Activated naive CD4-positive, alpha-beta T cell treated with anti-CD3 and anti-CD28 coated beads, Interleukin-2, amount 50 U/mL, for 24 hours (primary cell): ENCODE data around the gene NRG3.
"Not testable (repeated sequence)": the region's sequence is repeated elsewhere in the genome, so short reads cannot be mapped to it uniquely, and the experiment has no call there.

Experiments used
- H3K27ac Mint-ChIP-seq: one replicate; pipeline ENCODE4 v1.8.0; 2021; ENCODE audit warnings: mild to moderate bottlenecking, mixed read lengths
- H3K27me3 Mint-ChIP-seq: one replicate; pipeline ENCODE4 v1.8.0; 2021; ENCODE audit warnings: mixed read lengths
- H3K36me3 Mint-ChIP-seq: one replicate; pipeline ENCODE4 v1.8.0; 2021; ENCODE audit warnings: mixed read lengths
- H3K4me1 Mint-ChIP-seq: one replicate; pipeline ENCODE4 v1.8.0; 2021; ENCODE audit warnings: mixed read lengths
- H3K4me3 Mint-ChIP-seq: one replicate; pipeline ENCODE4 v1.8.0; 2021; ENCODE audit warnings: mild to moderate bottlenecking, mixed read lengths
- H3K9me3 Mint-ChIP-seq: one replicate; pipeline ENCODE4 v1.8.0; 2021; ENCODE audit warnings: mixed read lengths

The NRG3 gene

GRCh38 chr10:81967716-81968115 is 92.7 kb downstream of the NRG3 start:
- H3K4me1 Mint-ChIP-seq, result no peaks in the 10 kb centered on the region
- no peaks in the 10 kb centered on the region for H3K36me3 Mint-ChIP-seq
- no peak overlapping the region for H3K4me3 Mint-ChIP-seq
- no peak overlapping the region for H3K27ac Mint-ChIP-seq
- H3K27me3 Mint-ChIP-seq, result no peaks in the 10 kb centered on the region
- H3K9me3 Mint-ChIP-seq, result no peaks in the 10 kb centered on the region

GRCh38 chr10:81969136-81969535 is 94.1 kb downstream of the NRG3 start:
- H3K4me1 Mint-ChIP-seq, result no peaks in the 10 kb centered on the region
- peaks cover 5% of the 10 kb centered on the region for H3K9me3 Mint-ChIP-seq
- no peak overlapping the region for H3K27ac Mint-ChIP-seq
- H3K27me3 Mint-ChIP-seq, result no peaks in the 10 kb centered on the region
- no peaks in the 10 kb centered on the region for H3K36me3 Mint-ChIP-seq
- no peak overlapping the region for H3K4me3 Mint-ChIP-seq

- peaks cover 13% of the 10 kb centered on the region for H3K9me3 Mint-ChIP-seq
- no peak overlapping the region for H3K27ac Mint-ChIP-seq
- no peaks in the 10 kb centered on the region for H3K27me3 Mint-ChIP-seq
- H3K4me1 Mint-ChIP-seq, result no peaks in the 10 kb centered on the region
- H3K4me3 Mint-ChIP-seq, result no peak overlapping the region
- no peaks in the 10 kb centered on the region for H3K36me3 Mint-ChIP-seq
These were observed 103.2 kb downstream of the NRG3 start for GRCh38 chr10:81978238-81978637.

- no peak overlapping the region for H3K27ac Mint-ChIP-seq
- no peaks in the 10 kb centered on the region for H3K36me3 Mint-ChIP-seq
- H3K27me3 Mint-ChIP-seq, result no peaks in the 10 kb centered on the region
- no peaks in the 10 kb centered on the region for H3K4me1 Mint-ChIP-seq
- H3K4me3 Mint-ChIP-seq, result no peak overlapping the region
- peaks cover 6% of the 10 kb centered on the region for H3K9me3 Mint-ChIP-seq
These were observed 106.7 kb downstream of the NRG3 start for GRCh38 chr10:81981724-81982123.

GRCh38 chr10:81984428-81984827 is 109.4 kb downstream of the NRG3 start:
- no peaks in the 10 kb centered on the region for H3K36me3 Mint-ChIP-seq
- H3K27ac Mint-ChIP-seq, result no peak overlapping the region
- no peak overlapping the region for H3K4me3 Mint-ChIP-seq
- H3K27me3 Mint-ChIP-seq, result no peaks in the 10 kb centered on the region
- no peaks in the 10 kb centered on the region for H3K4me1 Mint-ChIP-seq
- H3K9me3 Mint-ChIP-seq, result peaks cover 16% of the 10 kb centered on the region

- H3K27ac Mint-ChIP-seq, result no peak overlapping the region
- H3K27me3 Mint-ChIP-seq, result no peaks in the 10 kb centered on the region
- no peaks in the 10 kb centered on the region for H3K9me3 Mint-ChIP-seq
- H3K4me3 Mint-ChIP-seq, result no peak overlapping the region
- no peaks in the 10 kb centered on the region for H3K4me1 Mint-ChIP-seq
- H3K36me3 Mint-ChIP-seq, result no peaks in the 10 kb centered on the region
These were observed 120.3 kb downstream of the NRG3 start for GRCh38 chr10:81995254-81995653.

GRCh38 chr10:81996927-81997326 is 121.9 kb downstream of the NRG3 start:
- H3K4me1 Mint-ChIP-seq, result no peaks in the 10 kb centered on the region
- H3K27ac Mint-ChIP-seq, result no peak overlapping the region
- no peaks in the 10 kb centered on the region for H3K9me3 Mint-ChIP-seq
- H3K4me3 Mint-ChIP-seq, result no peak overlapping the region
- H3K36me3 Mint-ChIP-seq, result no peaks in the 10 kb centered on the region
- H3K27me3 Mint-ChIP-seq, result no peaks in the 10 kb centered on the region

GRCh38 chr10:82020999-82021398 is 146.0 kb downstream of the NRG3 start:
- no peak overlapping the region for H3K27ac Mint-ChIP-seq
- no peaks in the 10 kb centered on the region for H3K4me1 Mint-ChIP-seq
- H3K4me3 Mint-ChIP-seq, result no peak overlapping the region
- H3K27me3 Mint-ChIP-seq, result no peaks in the 10 kb centered on the region
- no peaks in the 10 kb centered on the region for H3K36me3 Mint-ChIP-seq
- peaks cover 11% of the 10 kb centered on the region for H3K9me3 Mint-ChIP-seq

GRCh38 chr10:82027711-82028110 is 152.7 kb downstream of the NRG3 start:
- H3K36me3 Mint-ChIP-seq, result no peaks in the 10 kb centered on the region
- no peaks in the 10 kb centered on the region for H3K27me3 Mint-ChIP-seq
- H3K4me1 Mint-ChIP-seq, result no peaks in the 10 kb centered on the region
- H3K9me3 Mint-ChIP-seq, result no peaks in the 10 kb centered on the region
- no peak overlapping the region for H3K27ac Mint-ChIP-seq
- no peak overlapping the region for H3K4me3 Mint-ChIP-seq

GRCh38 chr10:82037076-82037475 is 162.1 kb downstream of the NRG3 start:
- Mint-ChIP-seq H3K9me3 (no peaks in the 10 kb centered on the region), H3K4me1 (no peaks in the 10 kb centered on the region), H3K27ac (no peak overlapping the region), H3K27me3 (no peaks in the 10 kb centered on the region), H3K36me3 (no peaks in the 10 kb centered on the region), H3K4me3 (no peak overlapping the region)

- Mint-ChIP-seq H3K27me3 (no peaks in the 10 kb centered on the region), H3K9me3 (no peaks in the 10 kb centered on the region), H3K4me1 (no peaks in the 10 kb centered on the region), H3K27ac (no peak overlapping the region), H3K4me3 (no peak overlapping the region), H3K36me3 (no peaks in the 10 kb centered on the region)
These were observed 163.6 kb downstream of the NRG3 start for GRCh38 chr10:82038587-82038986.

- no peak overlapping the region for H3K27ac Mint-ChIP-seq
- H3K9me3 Mint-ChIP-seq, result no peaks in the 10 kb centered on the region
- H3K4me3 Mint-ChIP-seq, result no peak overlapping the region
- H3K36me3 Mint-ChIP-seq, result no peaks in the 10 kb centered on the region
- H3K27me3 Mint-ChIP-seq, result no peaks in the 10 kb centered on the region
- H3K4me1 Mint-ChIP-seq, result no peaks in the 10 kb centered on the region
These were observed 165.3 kb downstream of the NRG3 start for GRCh38 chr10:82040336-82040735.

GRCh38 chr10:82041018-82041417 is 166.0 kb downstream of the NRG3 start:
- no peak overlapping the region for H3K4me3 Mint-ChIP-seq
- no peaks in the 10 kb centered on the region for H3K9me3 Mint-ChIP-seq
- no peaks in the 10 kb centered on the region for H3K36me3 Mint-ChIP-seq
- no peaks in the 10 kb centered on the region for H3K4me1 Mint-ChIP-seq
- no peak overlapping the region for H3K27ac Mint-ChIP-seq
- H3K27me3 Mint-ChIP-seq, result no peaks in the 10 kb centered on the region

- Mint-ChIP-seq H3K27ac (no peak overlapping the region), H3K36me3 (no peaks in the 10 kb centered on the region), H3K4me3 (no peak overlapping the region), H3K27me3 (no peaks in the 10 kb centered on the region), H3K4me1 (no peaks in the 10 kb centered on the region), H3K9me3 (peaks cover 1% of the 10 kb centered on the region)
These were observed 181.4 kb downstream of the NRG3 start for GRCh38 chr10:82056391-82056790.

GRCh38 chr10:82067192-82067591 is 192.2 kb downstream of the NRG3 start:
- H3K27ac Mint-ChIP-seq, H3K4me3 Mint-ChIP-seq, H3K36me3 Mint-ChIP-seq, H3K4me1 Mint-ChIP-seq, H3K27me3 Mint-ChIP-seq, H3K9me3 Mint-ChIP-seq: not testable (repeated sequence)

GRCh38 chr10:82068501-82068900 is 193.5 kb downstream of the NRG3 start:
- H3K4me1 Mint-ChIP-seq, result no peaks in the 10 kb centered on the region
- no peak overlapping the region for H3K4me3 Mint-ChIP-seq
- H3K27ac Mint-ChIP-seq, result no peak overlapping the region
- H3K9me3 Mint-ChIP-seq, result no peaks in the 10 kb centered on the region
- no peaks in the 10 kb centered on the region for H3K36me3 Mint-ChIP-seq
- no peaks in the 10 kb centered on the region for H3K27me3 Mint-ChIP-seq

GRCh38 chr10:82071231-82071630 is 196.2 kb downstream of the NRG3 start:
- Mint-ChIP-seq H3K4me3 (no peak overlapping the region), H3K27me3 (no peaks in the 10 kb centered on the region), H3K4me1 (no peaks in the 10 kb centered on the region), H3K9me3 (no peaks in the 10 kb centered on the region), H3K27ac (no peak overlapping the region), H3K36me3 (no peaks in the 10 kb centered on the region)
